GM12801 (cell line): ENCODE data around the gene CES5A.

Source experiments
- TF ChIP-seq, protein P1 (sequence below): IDR thresholded peaks from one replicate; pipeline ENCODE4 v1.5.1; 2011; ENCODE audit warnings: control low read depth; ENCODE audit not compliant: insufficient read length; ENCODE audit errors: extremely low read depth

CES5A gene

DNA sequence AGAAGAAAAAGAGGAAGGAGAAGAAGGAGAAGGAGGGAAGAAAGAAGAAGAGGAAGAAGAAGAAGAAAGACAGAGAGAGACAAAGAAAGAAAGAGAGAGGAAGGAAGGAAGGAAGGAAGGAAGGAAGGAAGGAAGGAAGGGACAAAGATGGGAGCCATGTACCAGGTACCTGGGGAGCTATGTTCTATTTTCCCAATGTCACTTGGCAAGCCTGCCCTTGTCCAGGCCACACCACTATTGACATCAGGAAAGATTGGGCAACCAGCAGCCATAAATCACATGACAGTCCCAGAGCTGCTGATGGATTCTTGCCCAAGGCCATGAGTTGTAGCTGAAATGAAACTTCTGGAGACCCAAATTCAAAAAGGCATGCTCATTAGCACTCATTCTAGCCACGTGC is 39.6 kb downstream of the CES5A start:
- TF ChIP-seq, protein P1, sequence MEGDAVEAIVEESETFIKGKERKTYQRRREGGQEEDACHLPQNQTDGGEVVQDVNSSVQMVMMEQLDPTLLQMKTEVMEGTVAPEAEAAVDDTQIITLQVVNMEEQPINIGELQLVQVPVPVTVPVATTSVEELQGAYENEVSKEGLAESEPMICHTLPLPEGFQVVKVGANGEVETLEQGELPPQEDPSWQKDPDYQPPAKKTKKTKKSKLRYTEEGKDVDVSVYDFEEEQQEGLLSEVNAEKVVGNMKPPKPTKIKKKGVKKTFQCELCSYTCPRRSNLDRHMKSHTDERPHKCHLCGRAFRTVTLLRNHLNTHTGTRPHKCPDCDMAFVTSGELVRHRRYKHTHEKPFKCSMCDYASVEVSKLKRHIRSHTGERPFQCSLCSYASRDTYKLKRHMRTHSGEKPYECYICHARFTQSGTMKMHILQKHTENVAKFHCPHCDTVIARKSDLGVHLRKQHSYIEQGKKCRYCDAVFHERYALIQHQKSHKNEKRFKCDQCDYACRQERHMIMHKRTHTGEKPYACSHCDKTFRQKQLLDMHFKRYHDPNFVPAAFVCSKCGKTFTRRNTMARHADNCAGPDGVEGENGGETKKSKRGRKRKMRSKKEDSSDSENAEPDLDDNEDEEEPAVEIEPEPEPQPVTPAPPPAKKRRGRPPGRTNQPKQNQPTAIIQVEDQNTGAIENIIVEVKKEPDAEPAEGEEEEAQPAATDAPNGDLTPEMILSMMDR = no peak

- TF ChIP-seq, protein P1 = no peak
Measured at GRCh38 chr16:55834049-55834448, 41.1 kb downstream of the CES5A start.

GRCh38 chr16:55832773-55833691 is 42.1 kb downstream of the CES5A start, which contains the start of gene CES1:
TSS of gene CES1 (minus strand) at chr16:55833096. CDS start at chr16:55833055, 41 bp downstream.
- TF ChIP-seq, protein P1 = no peak

GRCh38 chr16:55832425-55832772 is 42.8 kb downstream of the CES5A start:
- TF ChIP-seq, protein P1 = no peak

DNA sequence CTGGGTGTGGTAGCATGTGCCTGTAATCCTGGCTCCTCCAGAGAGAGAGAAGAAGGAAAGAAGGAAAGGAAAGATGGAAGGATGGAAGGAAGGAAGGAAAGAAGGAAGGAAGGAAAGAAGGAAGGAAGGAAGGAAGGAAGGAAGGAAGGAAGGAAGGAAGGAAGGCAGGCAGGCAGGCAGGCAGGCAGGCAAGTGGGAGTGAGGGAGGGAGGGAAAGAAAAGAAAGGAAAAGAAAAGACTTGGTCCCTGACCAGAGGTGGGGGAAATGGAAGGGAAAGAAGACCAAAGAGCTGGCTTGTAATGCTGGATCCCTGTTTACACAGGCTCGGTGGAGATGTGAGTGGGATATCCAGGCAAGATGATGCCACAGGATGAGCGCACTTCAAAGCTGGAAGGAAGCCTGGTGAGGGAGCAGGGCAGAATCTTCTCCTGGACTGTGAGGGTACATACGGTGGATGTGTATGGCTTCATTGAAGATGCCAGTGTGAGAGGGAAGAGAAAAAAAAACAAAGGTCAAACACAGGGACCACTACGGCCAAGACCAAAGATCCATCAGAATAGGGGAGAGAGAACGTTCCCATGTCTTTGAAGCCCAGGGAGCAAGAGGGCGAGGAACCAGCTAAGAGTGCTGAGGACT is 44.4 kb downstream of the CES5A start:
- TF ChIP-seq, protein P1 = no peak

DNA sequence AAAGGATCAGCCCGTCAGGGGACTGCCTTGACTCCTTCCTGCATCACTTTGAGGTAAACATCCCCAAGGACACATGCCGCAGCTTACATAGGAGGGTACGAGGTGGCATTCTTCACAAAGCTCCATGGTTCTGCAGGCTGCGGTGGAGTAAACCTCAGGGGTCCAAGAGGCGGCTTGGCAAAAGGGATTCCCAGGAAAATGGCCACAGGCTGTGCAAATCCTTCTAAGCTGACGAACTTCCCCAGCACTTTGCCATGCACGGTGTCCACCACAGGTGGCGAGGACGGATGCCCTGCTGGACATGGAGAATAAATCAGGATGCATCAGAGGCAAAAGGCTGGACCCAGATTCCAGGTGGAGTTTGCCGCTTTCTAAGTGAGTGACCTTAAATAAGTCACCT is 46.5 kb downstream of the CES5A start:
- TF ChIP-seq, protein P1 = no peak

- TF ChIP-seq, protein P1 = no peak
Measured at GRCh38 chr16:55825115-55825728, 50.0 kb downstream of the CES5A start.
